ENCODE results near the gene ALX4. TPM values are rescaled to one million over a fixed set of nuclear protein-coding genes. Genes with fewer than 3 reads are reported as not detected.

Gene ALX4
- total RNA-seq, 1 donor from 2014 or later: 0.05 TPM

DNA sequence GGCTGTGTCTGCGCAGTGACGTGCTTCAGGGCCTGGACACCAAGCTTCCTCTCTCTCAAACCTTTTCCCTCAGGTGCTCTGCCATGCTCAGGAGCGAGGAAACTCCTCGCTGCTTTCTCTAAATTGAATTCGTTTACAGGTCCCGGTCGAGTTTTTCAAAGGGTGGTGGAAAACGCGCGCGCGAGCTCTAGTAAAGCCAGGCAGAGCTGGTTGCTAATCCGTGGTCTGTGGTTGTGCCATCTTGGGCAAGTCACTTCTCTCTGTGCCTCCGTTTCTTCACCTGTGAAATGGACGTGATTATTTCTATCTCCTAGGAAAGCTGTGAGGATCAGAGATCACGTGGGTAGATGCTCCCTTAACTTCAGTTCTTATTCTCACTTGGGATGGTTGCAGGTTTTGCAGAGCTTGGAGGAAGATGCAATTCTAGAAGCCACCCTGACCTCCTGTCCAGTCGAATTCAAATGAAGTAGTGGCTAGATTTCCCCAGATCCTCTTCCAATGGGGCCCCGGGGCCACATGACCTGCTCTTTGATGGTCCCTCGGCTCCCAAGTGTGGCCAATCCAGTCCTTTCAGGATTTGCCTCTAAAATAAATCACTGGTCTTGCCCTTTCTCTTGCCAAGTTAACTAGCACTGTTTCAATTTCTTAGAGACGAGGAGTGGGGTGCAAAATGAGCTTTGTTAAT lies 10.5 kb upstream of the ALX4 start:
- no peaks in the 10 kb centered on the region for H3K9me3 Mint-ChIP-seq
- H3K4me1 Mint-ChIP-seq: peaks cover 11% of the 10 kb centered on the region
- peaks cover 100% of the 10 kb centered on the region for H3K27me3 Mint-ChIP-seq (ENCODE audit: low read depth)
- no peaks in the 10 kb centered on the region for H3K36me3 Mint-ChIP-seq (ENCODE audit: low read depth)
- H3K4me3 Mint-ChIP-seq: peak overlapping the region; percentile 54
- H3K27ac Mint-ChIP-seq (ENCODE audit: unreplicated experiment): no peak overlapping the region
- DNase-seq (ENCODE audit: low read depth, low spot score): no peak
- TF ChIP-seq, protein P1, sequence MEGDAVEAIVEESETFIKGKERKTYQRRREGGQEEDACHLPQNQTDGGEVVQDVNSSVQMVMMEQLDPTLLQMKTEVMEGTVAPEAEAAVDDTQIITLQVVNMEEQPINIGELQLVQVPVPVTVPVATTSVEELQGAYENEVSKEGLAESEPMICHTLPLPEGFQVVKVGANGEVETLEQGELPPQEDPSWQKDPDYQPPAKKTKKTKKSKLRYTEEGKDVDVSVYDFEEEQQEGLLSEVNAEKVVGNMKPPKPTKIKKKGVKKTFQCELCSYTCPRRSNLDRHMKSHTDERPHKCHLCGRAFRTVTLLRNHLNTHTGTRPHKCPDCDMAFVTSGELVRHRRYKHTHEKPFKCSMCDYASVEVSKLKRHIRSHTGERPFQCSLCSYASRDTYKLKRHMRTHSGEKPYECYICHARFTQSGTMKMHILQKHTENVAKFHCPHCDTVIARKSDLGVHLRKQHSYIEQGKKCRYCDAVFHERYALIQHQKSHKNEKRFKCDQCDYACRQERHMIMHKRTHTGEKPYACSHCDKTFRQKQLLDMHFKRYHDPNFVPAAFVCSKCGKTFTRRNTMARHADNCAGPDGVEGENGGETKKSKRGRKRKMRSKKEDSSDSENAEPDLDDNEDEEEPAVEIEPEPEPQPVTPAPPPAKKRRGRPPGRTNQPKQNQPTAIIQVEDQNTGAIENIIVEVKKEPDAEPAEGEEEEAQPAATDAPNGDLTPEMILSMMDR (conservative IDR thresholded peaks at IDR 0.05): no peak

DNA sequence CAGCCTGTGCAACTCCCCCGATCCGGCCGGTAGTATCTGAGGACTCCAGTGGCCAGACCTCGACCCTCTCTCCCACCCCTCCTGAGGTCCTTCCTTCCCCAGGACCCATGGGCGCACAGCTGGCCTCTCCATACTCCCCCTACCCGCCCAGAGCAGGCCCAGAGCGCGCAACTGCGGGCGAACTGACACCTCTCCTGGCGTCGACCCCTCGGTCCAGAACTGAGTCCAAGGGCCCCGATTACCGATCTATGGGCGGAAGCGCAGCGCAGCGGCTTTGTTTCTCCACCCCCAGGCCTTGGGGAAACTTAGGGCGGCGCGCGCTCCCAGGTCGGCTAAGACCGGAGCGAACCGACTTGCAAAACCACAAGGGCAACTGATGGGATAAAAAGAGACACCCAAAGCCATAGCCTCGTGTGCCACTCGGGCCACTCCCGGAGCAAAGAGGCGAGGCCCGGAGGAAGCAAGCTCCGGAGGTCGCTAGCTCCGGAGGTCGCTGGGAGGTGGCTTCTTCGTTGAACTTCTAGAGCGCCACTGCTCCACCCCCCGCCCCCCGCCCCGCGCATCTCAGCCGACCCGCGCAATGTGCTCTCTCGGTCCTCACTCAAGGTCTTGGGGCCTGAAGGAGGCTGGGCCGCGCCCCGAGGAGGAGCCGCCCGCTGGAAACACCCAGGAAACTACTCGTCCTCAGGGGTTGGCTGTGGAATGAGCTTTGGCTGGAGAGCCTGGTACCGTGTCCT lies 9.8 kb upstream of the ALX4 start:
- TF ChIP-seq, protein P1 (conservative IDR thresholded peaks at IDR 0.05): no peak
- H3K9me3 Mint-ChIP-seq: no peaks in the 10 kb centered on the region
- H3K36me3 Mint-ChIP-seq (ENCODE audit: low read depth): no peaks in the 10 kb centered on the region
- DNase-seq (ENCODE audit: low read depth, low spot score): no peak
- H3K27ac Mint-ChIP-seq (ENCODE audit: unreplicated experiment): no peak overlapping the region
- H3K4me3 Mint-ChIP-seq: peak overlapping the region; percentile 54
- H3K4me1 Mint-ChIP-seq: peaks cover 11% of the 10 kb centered on the region
- peaks cover 100% of the 10 kb centered on the region for H3K27me3 Mint-ChIP-seq (ENCODE audit: low read depth)

DNA sequence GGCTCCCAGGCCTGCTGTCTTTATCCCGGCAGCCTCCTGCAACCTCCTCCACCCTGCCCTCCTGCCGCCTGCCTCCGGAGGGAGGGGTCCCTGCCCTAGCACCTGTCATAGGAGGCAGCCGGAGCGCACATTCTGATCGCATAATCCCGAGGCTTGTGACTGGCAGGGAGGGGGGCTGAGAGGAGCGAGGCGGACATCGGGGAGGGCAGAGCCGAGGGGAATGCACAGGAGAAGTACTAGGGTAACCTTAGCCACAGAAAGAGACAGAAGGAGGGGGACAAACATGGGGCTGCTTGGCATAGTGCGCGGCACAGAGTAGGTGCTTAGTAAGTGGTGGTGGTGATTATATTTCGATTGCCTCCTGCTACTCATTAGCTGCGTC lies 9.2 kb upstream of the ALX4 start:
- Mint-ChIP-seq H3K27ac (ENCODE audit: unreplicated experiment) (no peak overlapping the region), H3K9me3 (no peaks in the 10 kb centered on the region), H3K4me3 (no peak overlapping the region), H3K27me3 (ENCODE audit: low read depth) (peaks cover 100% of the 10 kb centered on the region), H3K4me1 (peaks cover 11% of the 10 kb centered on the region), H3K36me3 (ENCODE audit: low read depth) (no peaks in the 10 kb centered on the region)
- TF ChIP-seq, protein P1 (conservative IDR thresholded peaks at IDR 0.05): no peak
- DNase-seq (ENCODE audit: low read depth, low spot score): no peak

DNA sequence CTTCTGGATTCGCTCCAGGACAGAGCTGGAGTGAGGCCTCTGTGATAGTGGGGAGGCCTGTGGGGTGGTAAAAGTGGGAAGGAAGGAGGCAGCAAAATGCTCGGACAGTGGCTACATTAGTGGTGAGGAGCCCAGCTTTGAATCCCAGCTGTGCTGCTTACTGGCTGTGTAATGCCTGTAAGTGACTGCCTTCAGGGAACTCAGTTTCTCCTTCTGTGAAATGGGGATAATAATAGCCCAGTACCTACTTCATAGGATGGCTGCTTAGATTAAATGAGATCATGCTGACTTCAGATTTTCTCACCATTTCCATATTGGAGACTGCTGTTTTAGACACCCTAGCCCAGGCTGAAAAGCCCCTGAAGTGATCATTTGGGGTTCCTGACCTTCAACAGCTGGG lies 8.4 kb upstream of the ALX4 start:
- Mint-ChIP-seq H3K4me3 (peak overlapping the region; percentile 48), H3K9me3 (no peaks in the 10 kb centered on the region), H3K4me1 (peaks cover 11% of the 10 kb centered on the region), H3K36me3 (ENCODE audit: low read depth) (no peaks in the 10 kb centered on the region), H3K27me3 (ENCODE audit: low read depth) (peaks cover 100% of the 10 kb centered on the region), H3K27ac (ENCODE audit: unreplicated experiment) (no peak overlapping the region)
- DNase-seq (ENCODE audit: low read depth, low spot score): no peak
- TF ChIP-seq, protein P1 (conservative IDR thresholded peaks at IDR 0.05): no peak

DNA sequence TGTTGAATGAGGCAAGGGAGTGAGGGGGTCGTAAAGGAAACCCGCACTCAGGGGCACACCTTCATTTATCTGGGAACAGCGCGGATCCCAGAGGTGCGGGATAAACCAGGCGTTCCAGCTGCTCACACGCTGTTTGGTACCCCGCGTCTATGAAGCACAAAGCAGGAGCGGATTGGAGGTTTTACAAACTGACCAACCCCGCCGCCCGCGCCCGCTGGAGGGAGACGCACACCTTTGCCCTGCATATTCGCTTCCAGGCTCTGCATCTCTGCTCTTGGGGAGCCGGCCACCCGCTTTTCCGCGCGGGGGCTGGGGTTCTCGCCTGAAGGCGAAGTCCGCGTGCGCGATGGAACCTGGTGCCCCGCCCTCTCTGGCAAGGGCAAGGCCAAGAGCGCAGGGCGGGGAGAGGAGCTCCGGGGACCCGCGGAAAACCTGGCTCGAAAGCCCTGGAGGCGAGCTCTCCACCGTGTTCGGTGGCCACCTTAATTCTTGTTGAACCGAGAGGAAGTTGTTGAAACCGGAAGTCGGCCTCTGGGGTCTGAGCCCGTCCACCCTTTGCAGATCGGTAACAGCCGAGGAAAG lies 6.8 kb upstream of the ALX4 start:
- Mint-ChIP-seq H3K4me3 (peak overlapping the region; percentile 57), H3K9me3 (no peaks in the 10 kb centered on the region), H3K4me1 (peaks cover 11% of the 10 kb centered on the region), H3K27ac (ENCODE audit: unreplicated experiment) (no peak overlapping the region), H3K36me3 (ENCODE audit: low read depth) (no peaks in the 10 kb centered on the region), H3K27me3 (ENCODE audit: low read depth) (peaks cover 100% of the 10 kb centered on the region)
- TF ChIP-seq, protein P1 (conservative IDR thresholded peaks at IDR 0.05): peak; percentile 20
- no peak for DNase-seq (ENCODE audit: low read depth, low spot score)

Measured in neural crest cell (in vitro differentiated cells).